LNCaP clone FGC (cell line): ENCODE results near the gene SUPT5H.

Experiments
- DNase-seq: peaks from one replicate; pipeline ENCODE4 v3.0.0-alpha.2; 2011; ENCODE audit warnings: low read depth
- H3K4me3 ChIP-seq: 2 replicates; pipeline ENCODE4 v1.5.1; 2011; ENCODE audit warnings: mild to moderate bottlenecking, low read depth, low read length, control low read depth
- CTCF ChIP-seq: IDR thresholded peaks from 2 replicates; pipeline ENCODE4 v1.5.1; 2012; ENCODE audit warnings: mild to moderate bottlenecking; ENCODE audit not compliant: control insufficient read depth, insufficient read depth; ENCODE audit errors: extremely low read depth

Gene SUPT5H

GRCh38 chr19:39406656-39407409, 38.5 kb upstream of the SUPT5H start, which contains the start of gene ZFP36:
ZFP36 (plus strand) TSS chr19:39406847; CDS start chr19:39406905, 58 bp downstream.
- peak within 1 kb of the TSS; percentile 98 for H3K4me3 ChIP-seq
- no peak for DNase-seq
- TF ChIP-seq CTCF = no peak

- peak overlapping the region; percentile 98 for H3K4me3 ChIP-seq
- TF ChIP-seq CTCF = no peak
- DNase-seq = no peak
These were observed 38.0 kb upstream of the SUPT5H start for GRCh38 chr19:39407410-39407659.

- no peak for DNase-seq
- H3K4me3 ChIP-seq = peak overlapping the region; percentile 98
These were observed 37.6 kb upstream of the SUPT5H start for GRCh38 chr19:39407660-39408391.

GRCh38 chr19:39408392-39409207, 36.8 kb upstream of the SUPT5H start:
- TF ChIP-seq CTCF = no peak
- peak overlapping the region; percentile 98 for H3K4me3 ChIP-seq
- DNase-seq = no peak

More at GRCh38 chr19:39407660-39408391, 37.6 kb upstream of the SUPT5H start:
- no peak for TF ChIP-seq CTCF

GRCh38 chr19:39409208-39410016, 36.0 kb upstream of the SUPT5H start:
- peak; percentile 79 for DNase-seq
- TF ChIP-seq CTCF = no peak
- peak overlapping the region; percentile 98 for H3K4me3 ChIP-seq

GRCh38 chr19:39410017-39410830, 35.2 kb upstream of the SUPT5H start:
- peak overlapping the region; percentile 98 for H3K4me3 ChIP-seq
- no peak for DNase-seq
- TF ChIP-seq CTCF = no peak
